ENCODE data around the gene TMEM72. TPM values are rescaled to one million over a fixed set of nuclear protein-coding genes. Genes with fewer than 3 reads are reported as not detected.

The TMEM72 gene
- total and polyA plus RNA-seq, 2 of the 13 experiments (the other 11 are each of a cell fraction or from before 2014, with no cell fraction given) = 0.04 TPM; not detected in 1

GRCh38 chr10:44980309-44981171 is 69.4 kb downstream of the TMEM72 start (continued):
- TF ChIP-seq PRDM10 (CRISPR knock-in tag; IDR thresholded peaks at IDR 0.05; ENCODE audit: low read depth) (no peak), NR2F2 (IDR thresholded peaks at IDR 0.05; ENCODE audit: borderline replicate concordance, low read depth) (peak; percentile 88), BORCS8-MEF2B (CRISPR knock-in tag; IDR thresholded peaks at IDR 0.05) (peak; percentile 50; the same call in 1 of the 2 replicates), ZNF441 (CRISPR knock-in tag; IDR thresholded peaks at IDR 0.05; ENCODE audit: borderline replicate concordance) (0 out of 2 replicates have a peak, but pooled peaks have one; percentile 69), ZNF343 (CRISPR knock-in tag; IDR thresholded peaks at IDR 0.05) (peak; percentile 63; the same call in 1 of the 2 replicates), NFIC (IDR thresholded peaks at IDR 0.05; ENCODE audit: low read length) (peak; percentile 82; the same call in 1 of the 2 replicates), ZBTB43 (CRISPR knock-in tag; conservative IDR thresholded peaks at IDR 0.05) (peak; percentile 71; the same call in 1 of the 2 replicates), ZNF292 (CRISPR knock-in tag; IDR thresholded peaks at IDR 0.05; ENCODE audit: borderline replicate concordance, low read depth) (0 out of 2 replicates have a peak, but pooled peaks have one; percentile 12), ZNF782 (CRISPR knock-in tag; IDR thresholded peaks at IDR 0.05; ENCODE audit: borderline replicate concordance) (no peak), ZNF784 (CRISPR knock-in tag; IDR thresholded peaks at IDR 0.05; ENCODE audit: borderline replicate concordance) (no peak), ZNF562 (CRISPR knock-in tag; IDR thresholded peaks at IDR 0.05; ENCODE audit: borderline replicate concordance) (no peak), ZNF280D (CRISPR knock-in tag; IDR thresholded peaks at IDR 0.05) (0 out of 2 replicates have a peak, but pooled peaks have one; percentile 21), YY1 (IDR thresholded peaks at IDR 0.05; ENCODE audit: insufficient read depth, insufficient replicate concordance, low read depth, low read length) (no peak), DMTF1 (CRISPR knock-in tag; IDR thresholded peaks at IDR 0.05) (no peak), GATAD1 (CRISPR knock-in tag; IDR thresholded peaks at IDR 0.05) (0 out of 2 replicates have a peak, but pooled peaks have one; percentile 12), SMC3 (IDR thresholded peaks at IDR 0.05; ENCODE audit: low read length) (peak; percentile 1; the same call in 1 of the 2 replicates)
